GM21737 (cell line): Measurements from ENCODE around the gene MAPK1.

Source experiments
- ATAC-seq: cut with Tn5 transposase; IDR thresholded peaks from one replicate; pipeline ENCODE4 v1.9.1; 2021; ENCODE audit warnings: mild to moderate bottlenecking, moderate library complexity; ENCODE audit not compliant: unreplicated experiment

Gene MAPK1

GRCh38 chr22:21709688-21710087 is 157.8 kb downstream of the MAPK1 start:
- ATAC-seq: no peak

GRCh38 chr22:21708960-21709359 is 158.5 kb downstream of the MAPK1 start:
- no peak for ATAC-seq

DNA sequence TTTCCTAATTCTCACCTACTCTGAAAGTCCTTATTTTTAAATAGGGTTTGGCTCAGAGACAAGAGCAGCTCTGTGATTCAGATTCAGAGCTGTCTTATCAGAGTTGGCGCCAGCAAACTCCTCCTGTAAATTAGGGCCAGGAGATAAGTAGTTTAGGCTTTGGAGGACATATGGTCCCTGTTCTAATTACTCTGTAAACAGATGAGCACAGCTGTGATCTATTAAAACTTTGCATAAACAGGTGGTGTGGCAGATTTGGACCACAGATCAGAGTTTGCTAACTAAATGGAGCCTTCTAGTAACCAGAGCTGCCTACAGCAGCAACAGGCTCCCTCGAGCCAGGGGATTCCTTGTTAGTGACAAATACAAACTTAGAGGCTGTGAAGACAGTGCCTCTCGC is 159.8 kb downstream of the MAPK1 start:
- ATAC-seq: no peak
